Activated T-cell treated with anti-CD3 and anti-CD28 coated beads, Interleukin-2, amount 50 U/mL, for 72 hours (primary cell): Measurements from ENCODE around the gene CLEC12A. TPM values are rescaled to one million over a fixed set of nuclear protein-coding genes. Genes with fewer than 3 reads are reported as not detected.
A peak's percentile ranks its signal among the peaks of the same experiment; 100 is the strongest.
"Not testable (repeated sequence)": the region's sequence is repeated elsewhere in the genome, so short reads cannot be mapped to it uniquely, and the experiment has no call there.

Experiments
- ATAC-seq, 2 donors: fragments of 150-1000 bp; cut with Tn5 transposase; replicated peaks in 1 of 2; 2 replicates each; pipeline ENCODE4 v1.10.0; 2021; ENCODE audit warnings: moderate library complexity in 2 of 2, mild to moderate bottlenecking in 1 of 2
- DNase-seq, 2 donors: peaks; one replicate each; pipeline ENCODE4 v3.0.0; 2021 to 2022; ENCODE audit warnings: mixed read lengths in 1 of 2
- H3K27ac Mint-ChIP-seq: one replicate; pipeline ENCODE4 v1.8.0; 2022; ENCODE audit warnings: mild to moderate bottlenecking, moderate library complexity, mixed read lengths
- H3K27me3 Mint-ChIP-seq: one replicate; pipeline ENCODE4 v1.8.0; 2022; ENCODE audit warnings: low read depth, mixed read lengths
- H3K36me3 Mint-ChIP-seq, 2 donors: one replicate each; pipeline ENCODE4 v1.8.0; 2022; ENCODE audit warnings: mixed read lengths in 2 of 2, mild to moderate bottlenecking in 1 of 2; ENCODE audit not compliant: insufficient read depth in 2 of 2
- H3K4me1 Mint-ChIP-seq: one replicate; pipeline ENCODE4 v1.8.0; 2022; ENCODE audit warnings: low read depth, mixed read lengths
- H3K4me3 Mint-ChIP-seq, 2 donors: one replicate each; pipeline ENCODE4 v1.8.0; 2022; ENCODE audit warnings: mild to moderate bottlenecking in 2 of 2, mixed read lengths in 2 of 2, moderate library complexity in 2 of 2
- H3K9me3 Mint-ChIP-seq, 2 donors: one replicate each; pipeline ENCODE4 v1.8.0; 2022; ENCODE audit warnings: mixed read lengths in 2 of 2
- total RNA-seq, 2 donors: library from RNA; stranded (reverse); gene quantifications; one replicate each; pipeline ENCODE4 v1.2.3, GENCODE V29; 2022

Gene CLEC12A
- total RNA-seq, 2 donors from 2014 or later: 0.16 TPM; not detected in 1

DNA sequence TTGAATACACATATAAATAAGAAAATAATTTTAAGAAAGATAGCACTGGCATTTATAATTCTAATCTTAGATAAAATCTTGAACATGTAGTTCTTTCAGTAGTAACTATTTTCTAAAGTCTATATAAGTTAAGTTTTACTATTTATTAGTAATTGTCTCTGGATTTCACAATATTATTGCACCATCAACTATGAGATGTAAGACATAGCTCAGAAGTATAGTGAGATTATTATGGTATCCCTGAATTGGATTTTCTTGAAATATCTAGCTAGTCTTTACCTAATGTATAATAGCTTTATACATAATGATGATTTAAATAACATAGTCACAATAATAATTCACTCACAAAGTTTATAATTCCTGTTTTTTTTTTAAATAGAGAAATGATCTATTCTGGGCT lies 6.7 kb downstream of the CLEC12A start:
- H3K36me3 Mint-ChIP-seq: peaks cover 8% of the 10 kb centered on the region in 2 donors
- H3K27me3 Mint-ChIP-seq: peaks cover 9% of the 10 kb centered on the region
- no peak overlapping the region for H3K27ac Mint-ChIP-seq

DNA sequence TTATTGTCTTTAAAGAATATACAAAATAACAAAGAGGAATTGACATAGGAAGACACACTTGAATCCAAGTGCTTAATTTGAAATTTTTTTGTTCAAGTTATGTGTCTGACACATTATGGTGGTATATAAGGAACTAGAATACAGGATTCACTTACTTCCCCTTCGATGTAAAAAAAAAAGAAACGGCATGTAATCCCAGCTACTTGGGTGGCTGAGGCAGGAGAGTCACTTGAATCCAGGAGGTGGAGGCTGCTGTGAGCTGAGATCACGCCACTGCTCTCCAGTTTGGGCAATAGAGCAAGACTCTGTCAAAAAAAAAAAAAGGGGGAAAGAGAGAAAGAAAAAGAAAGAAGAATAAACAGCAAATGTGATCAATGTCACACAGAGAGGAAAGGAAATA lies 8.9 kb downstream of the CLEC12A start:
- no peaks in the 10 kb centered on the region for H3K4me1 Mint-ChIP-seq
- no peak for ATAC-seq
- H3K27me3 Mint-ChIP-seq: peaks cover 9% of the 10 kb centered on the region
- no peak overlapping the region for H3K27ac Mint-ChIP-seq
- H3K4me3 Mint-ChIP-seq: no peak overlapping the region
- no peak for DNase-seq
- peaks cover 2 to 7% of the 10 kb centered on the region in 2 donors for H3K9me3 Mint-ChIP-seq
- H3K36me3 Mint-ChIP-seq: peaks cover 4 to 7% of the 10 kb centered on the region in 2 donors

More for the DNA sequence above, 6.7 kb downstream of the CLEC12A start:
- no peaks in the 10 kb centered on the region for H3K4me1 Mint-ChIP-seq
- H3K9me3 Mint-ChIP-seq: peaks cover 2 to 8% of the 10 kb centered on the region in 2 donors
- H3K4me3 Mint-ChIP-seq: no peak overlapping the region
- ATAC-seq (no peak), DNase-seq (no peak)

- ATAC-seq (no peak), DNase-seq (no peak)
- no peak overlapping the region for H3K27ac Mint-ChIP-seq
- no peaks in the 10 kb centered on the region for H3K36me3 Mint-ChIP-seq
- H3K4me3 Mint-ChIP-seq: no peak overlapping the region
- peaks cover 10% of the 10 kb centered on the region for H3K27me3 Mint-ChIP-seq
- H3K9me3 Mint-ChIP-seq: no peaks in the 10 kb centered on the region
- H3K4me1 Mint-ChIP-seq: no peaks in the 10 kb centered on the region
Observed at GRCh38 chr12:9991876-9992275, 20.7 kb downstream of the CLEC12A start.

- H3K4me1 Mint-ChIP-seq: no peaks in the 10 kb centered on the region
- peaks cover 10% of the 10 kb centered on the region for H3K27me3 Mint-ChIP-seq
- no peaks in the 10 kb centered on the region for H3K9me3 Mint-ChIP-seq
- no peak overlapping the region for H3K27ac Mint-ChIP-seq
- H3K4me3 Mint-ChIP-seq: no peak overlapping the region
- DNase-seq (no peak), ATAC-seq (no peak)
- no peaks in the 10 kb centered on the region for H3K36me3 Mint-ChIP-seq
Observed at GRCh38 chr12:9992296-9992695, 21.1 kb downstream of the CLEC12A start.

DNA sequence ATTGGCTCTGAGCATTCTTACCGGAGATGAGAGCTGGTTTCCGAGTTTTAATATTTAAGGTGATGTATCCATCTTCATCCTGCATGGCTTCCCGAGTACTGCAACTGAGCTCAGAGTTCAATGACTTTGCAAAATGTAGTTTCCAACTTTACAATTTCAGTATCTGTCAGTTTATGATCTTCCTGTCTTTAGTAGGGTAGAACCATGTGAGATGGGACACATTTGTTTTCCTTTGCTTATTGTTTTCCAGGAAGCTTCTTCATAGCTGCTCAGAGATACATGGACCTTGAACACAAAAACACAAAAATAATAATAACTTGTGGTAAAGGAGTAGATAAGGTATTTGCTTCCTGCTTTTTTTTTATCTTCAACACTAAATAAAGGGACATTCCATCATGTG lies 27.8 kb downstream of the CLEC12A start, which contains the start of gene CLEC1B:
TSS of gene CLEC1B (minus strand) at position 106 of the 400 bp plus-strand sequence. CDS start at position 85, 21 bp downstream.
- H3K27me3 Mint-ChIP-seq: no peaks in the 10 kb centered on the region
- H3K4me1 Mint-ChIP-seq: no peaks in the 10 kb centered on the region

GRCh38 chr12:10001171-10001776 lies 30.1 kb downstream of the CLEC12A start:
- Mint-ChIP-seq H3K27ac (no peak overlapping the region), H3K27me3 (no peaks in the 10 kb centered on the region), H3K4me1 (no peaks in the 10 kb centered on the region), H3K36me3 (no peaks in the 10 kb centered on the region), H3K9me3 (no peaks in the 10 kb centered on the region), H3K4me3 (no peak overlapping the region)
- ATAC-seq (no peak), DNase-seq (no peak)

More for the DNA sequence above, 27.8 kb downstream of the CLEC12A start, which contains the start of gene CLEC1B:
- ATAC-seq (no peak), DNase-seq (no peak)
- Mint-ChIP-seq H3K36me3 (no peaks in the 10 kb centered on the region), H3K4me3 (no peak within 1 kb of the TSS), H3K27ac (peak within 1 kb of the TSS; percentile 66), H3K9me3 (no peaks in the 10 kb centered on the region)

GRCh38 chr12:10012630-10013330 lies 41.6 kb downstream of the CLEC12A start:
- peaks cover 6% of the 10 kb centered on the region for H3K27me3 Mint-ChIP-seq
- no peaks in the 10 kb centered on the region for H3K9me3 Mint-ChIP-seq
- H3K4me3 Mint-ChIP-seq: no peak overlapping the region
- H3K27ac Mint-ChIP-seq: no peak overlapping the region
- DNase-seq: no peak
- no peaks in the 10 kb centered on the region for H3K36me3 Mint-ChIP-seq
- no peaks in the 10 kb centered on the region for H3K4me1 Mint-ChIP-seq
- no peak for ATAC-seq

DNA sequence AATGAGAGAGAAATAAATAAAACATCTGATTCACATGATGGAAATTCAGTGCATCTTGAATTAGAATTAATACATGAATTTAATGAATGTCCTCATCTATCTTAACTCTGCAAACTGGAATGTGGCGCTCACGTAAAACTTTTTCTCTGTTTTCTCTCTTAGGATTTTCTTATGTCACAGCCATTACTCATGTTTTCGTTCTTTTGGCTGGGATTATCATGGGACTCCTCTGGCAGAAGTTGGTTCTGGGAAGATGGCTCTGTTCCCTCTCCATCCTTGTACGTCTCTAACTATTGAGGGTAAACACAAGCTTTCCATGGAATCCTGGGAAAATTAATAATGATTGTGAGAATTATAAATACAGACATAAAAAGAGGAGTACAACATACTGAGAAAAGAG lies 44.2 kb downstream of the CLEC12A start:
- no peaks in the 10 kb centered on the region for H3K4me1 Mint-ChIP-seq
- no peak overlapping the region for H3K4me3 Mint-ChIP-seq
- ATAC-seq (no peak), DNase-seq (no peak)
- H3K9me3 Mint-ChIP-seq: no peaks in the 10 kb centered on the region
- no peak overlapping the region for H3K27ac Mint-ChIP-seq
- H3K36me3 Mint-ChIP-seq: no peaks in the 10 kb centered on the region
- peaks cover 6% of the 10 kb centered on the region for H3K27me3 Mint-ChIP-seq

DNA sequence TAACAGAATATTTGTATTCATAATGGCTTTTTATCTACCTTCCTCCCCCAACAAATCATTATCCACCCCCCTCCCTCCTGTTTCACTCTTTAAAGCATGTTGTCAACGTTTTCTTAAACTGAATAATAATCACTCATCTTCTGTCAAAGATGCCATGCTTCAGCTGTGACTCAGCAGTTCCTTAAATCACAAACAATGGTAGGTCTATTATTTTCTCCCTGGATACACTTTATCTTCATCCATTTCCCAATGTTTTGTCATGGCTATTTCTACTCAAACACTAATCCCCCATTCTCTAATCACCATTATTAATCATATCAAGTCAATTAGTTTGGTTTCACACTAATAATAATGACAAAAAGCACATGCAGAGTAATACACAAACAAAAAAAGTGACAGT lies 45.7 kb downstream of the CLEC12A start:
- no peak for ATAC-seq
- no peaks in the 10 kb centered on the region for H3K9me3 Mint-ChIP-seq
- no peak overlapping the region for H3K27ac Mint-ChIP-seq
- no peak overlapping the region for H3K4me3 Mint-ChIP-seq
- H3K4me1 Mint-ChIP-seq: no peaks in the 10 kb centered on the region
- no peaks in the 10 kb centered on the region for H3K36me3 Mint-ChIP-seq
- H3K27me3 Mint-ChIP-seq: peaks cover 6% of the 10 kb centered on the region
- no peak for DNase-seq

- Mint-ChIP-seq H3K36me3 (no peaks in the 10 kb centered on the region), H3K27ac (no peak overlapping the region), H3K4me3 (no peak overlapping the region), H3K4me1 (no peaks in the 10 kb centered on the region), H3K27me3 (no peaks in the 10 kb centered on the region), H3K9me3 (no peaks in the 10 kb centered on the region)
- ATAC-seq: no peak
- no peak for DNase-seq
Observed at GRCh38 chr12:10018386-10018785, 47.2 kb downstream of the CLEC12A start.

DNA sequence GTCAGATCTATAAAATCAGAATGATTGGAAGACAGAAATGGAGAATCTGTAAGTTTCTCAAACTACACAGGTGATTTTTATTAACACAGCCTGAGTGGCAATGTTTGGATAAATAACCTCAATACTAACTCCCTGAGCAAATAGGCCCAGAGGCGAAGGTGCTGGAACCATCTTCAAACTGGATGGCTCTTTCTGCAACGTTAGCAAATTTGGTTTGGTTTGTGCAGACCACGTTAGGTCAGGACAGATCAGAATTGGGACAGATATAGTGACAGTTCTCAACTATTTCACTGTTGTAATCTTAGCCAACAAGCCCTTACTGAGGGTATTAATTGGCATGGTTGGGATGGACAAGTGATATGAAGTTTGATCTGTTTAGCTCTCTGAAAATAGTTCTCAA lies 50.1 kb downstream of the CLEC12A start:
- H3K27me3 Mint-ChIP-seq: no peaks in the 10 kb centered on the region
- H3K27ac Mint-ChIP-seq: no peak overlapping the region
- no peaks in the 10 kb centered on the region for H3K36me3 Mint-ChIP-seq
- ATAC-seq: no peak
- H3K4me3 Mint-ChIP-seq: no peak overlapping the region
- no peaks in the 10 kb centered on the region for H3K9me3 Mint-ChIP-seq
- no peaks in the 10 kb centered on the region for H3K4me1 Mint-ChIP-seq
- DNase-seq: no peak

DNA sequence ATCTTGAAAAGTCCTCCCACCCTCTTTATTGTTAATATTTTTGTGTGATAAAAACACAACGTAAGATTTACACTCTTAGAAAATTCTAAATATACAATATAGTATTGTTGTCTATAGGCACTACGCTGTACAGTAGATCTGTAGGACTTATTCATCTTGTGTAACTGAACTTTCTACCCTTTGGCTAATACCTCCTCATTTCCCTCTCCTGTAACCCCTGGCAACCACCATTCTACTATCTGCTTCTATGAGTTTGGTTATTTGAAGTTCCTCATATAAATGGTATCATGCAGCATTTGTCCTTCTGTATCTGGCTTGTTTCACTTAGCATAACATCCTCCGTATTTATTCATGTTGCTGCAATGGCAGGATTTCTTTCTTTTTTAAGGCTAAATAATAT lies 54.0 kb downstream of the CLEC12A start:
- Mint-ChIP-seq H3K27me3 (no peaks in the 10 kb centered on the region), H3K4me3 (no peak overlapping the region), H3K4me1 (no peaks in the 10 kb centered on the region), H3K9me3 (no peaks in the 10 kb centered on the region), H3K36me3 (no peaks in the 10 kb centered on the region), H3K27ac (no peak overlapping the region)
- DNase-seq (no peak), ATAC-seq (no peak)

- not testable (repeated sequence) for H3K27ac Mint-ChIP-seq, H3K36me3 Mint-ChIP-seq, H3K4me1 Mint-ChIP-seq, H3K27me3 Mint-ChIP-seq, H3K4me3 Mint-ChIP-seq, DNase-seq, ATAC-seq, H3K9me3 Mint-ChIP-seq
Observed at GRCh38 chr12:10026666-10027065, 55.5 kb downstream of the CLEC12A start.

DNA sequence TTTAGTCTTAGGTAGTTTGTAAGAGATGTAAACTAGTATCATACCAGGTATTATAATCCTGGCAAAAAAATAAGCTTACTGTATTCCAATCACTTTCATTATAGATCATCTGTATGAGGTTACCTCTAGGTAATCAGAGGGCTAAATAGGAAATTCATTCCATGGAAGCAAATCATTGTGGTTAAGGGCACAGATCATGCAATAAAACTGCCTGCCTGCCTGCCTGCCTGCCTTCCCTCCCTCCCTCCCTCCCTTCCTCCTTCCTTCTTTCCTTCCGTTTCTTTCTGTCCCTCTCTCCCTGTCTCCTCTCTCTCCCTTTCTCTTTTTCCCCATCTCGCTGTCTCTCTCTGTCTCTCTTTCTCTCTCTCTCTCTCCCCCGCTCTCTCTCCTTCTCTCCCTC lies 56.1 kb downstream of the CLEC12A start:
- Mint-ChIP-seq H3K27ac (no peak overlapping the region), H3K36me3 (no peaks in the 10 kb centered on the region), H3K9me3 (no peaks in the 10 kb centered on the region), H3K27me3 (no peaks in the 10 kb centered on the region), H3K4me1 (no peaks in the 10 kb centered on the region), H3K4me3 (no peak overlapping the region)
- ATAC-seq (no peak), DNase-seq (no peak)
